ENCODE results near the gene SLC24A4.

SLC24A4 gene

GRCh38 chr14:92542766-92543554, 220.0 kb downstream of the SLC24A4 start:
- no peak for DNase-seq (ENCODE audit: low spot score)
- in situ Hi-C loops (cut with MboI; ENCODE audit: low pct_unique_long_range_greater_than_20kb, low sequenced_read_pairs, unreplicated experiment), result no loop called here
- TF ChIP-seq CTCF (IDR thresholded peaks at IDR 0.05; ENCODE audit: extremely low read depth, insufficient read depth, missing control alignments), result no peak

GRCh38 chr14:92544051-92544720, 221.2 kb downstream of the SLC24A4 start:
- no peak for TF ChIP-seq CTCF (IDR thresholded peaks at IDR 0.05; ENCODE audit: extremely low read depth, insufficient read depth, missing control alignments)
- DNase-seq (ENCODE audit: low spot score), result no peak
- in situ Hi-C loops (cut with MboI; ENCODE audit: low pct_unique_long_range_greater_than_20kb, low sequenced_read_pairs, unreplicated experiment), result no loop called here

- no peak for DNase-seq (ENCODE audit: low spot score)
- TF ChIP-seq CTCF (IDR thresholded peaks at IDR 0.05; ENCODE audit: extremely low read depth, insufficient read depth, missing control alignments), result no peak
- in situ Hi-C loops (cut with MboI; ENCODE audit: low pct_unique_long_range_greater_than_20kb, low sequenced_read_pairs, unreplicated experiment), result no loop called here
These were observed 223.5 kb downstream of the SLC24A4 start for GRCh38 chr14:92546347-92547053.

- DNase-seq (ENCODE audit: low spot score), result no peak
- in situ Hi-C loops (cut with MboI; ENCODE audit: low pct_unique_long_range_greater_than_20kb, low sequenced_read_pairs, unreplicated experiment), result no loop called here
- no peak for TF ChIP-seq CTCF (IDR thresholded peaks at IDR 0.05; ENCODE audit: extremely low read depth, insufficient read depth, missing control alignments)
These were observed 226.3 kb downstream of the SLC24A4 start for GRCh38 chr14:92549105-92549858.

- no peak for DNase-seq (ENCODE audit: low spot score)
- TF ChIP-seq CTCF (IDR thresholded peaks at IDR 0.05; ENCODE audit: extremely low read depth, insufficient read depth, missing control alignments), result no peak
- in situ Hi-C loops (cut with MboI; ENCODE audit: low pct_unique_long_range_greater_than_20kb, low sequenced_read_pairs, unreplicated experiment), result no loop called here
These were observed 226.9 kb downstream of the SLC24A4 start for GRCh38 chr14:92549859-92550230.
